ENCODE data around the gene PRX. TPM values are rescaled to one million over a fixed set of nuclear protein-coding genes. Genes with fewer than 3 reads are reported as not detected.
"Not testable (repeated sequence)": the region's sequence is repeated elsewhere in the genome, so short reads cannot be mapped to it uniquely, and the experiment has no call there.

Gene PRX
- total RNA-seq, 4 donors from 2014 or later = 1.5 to 5.0 (median 2.6) TPM

- in situ Hi-C loops (cut with MboI; ENCODE audit: low pct_ligation_motif_present in 1 of 4, low pct_unique_long_range_greater_than_20kb in 1 of 4, low sequenced_read_pairs in 3 of 4) = no loop called here
- DNase-seq = no peak
- Histone ChIP-seq H3K27me3 (no peaks in the 10 kb centered on the region), H3K4me1 (peaks cover 0 to under 1% (median 0%) of the 10 kb centered on the region in 4 donors), H3K27ac (no peak overlapping the region), H3K4me3 (no peak overlapping the region), H3K9me3 (no peaks in the 10 kb centered on the region), H3K36me3 (peaks cover 0 to 16% (median 3%) of the 10 kb centered on the region in 4 donors)
- TF ChIP-seq POLR2A (IDR thresholded peaks at IDR 0.05) = no peak
- no peak for TF ChIP-seq CTCF (IDR thresholded peaks at IDR 0.05)
- TF ChIP-seq POLR2AphosphoS5 (IDR thresholded peaks at IDR 0.05) = no peak
- no peak for TF ChIP-seq EP300 (IDR thresholded peaks at IDR 0.05; ENCODE audit: low read depth)
- 100% methylated on average over 5 of the region's 5 CpGs; no CpG with 5 or more reads in 1 of the 2 donors for WGBS, 2 donors (ENCODE audit: low coverage in 1 of 2)
- intact Hi-C loops (cut with DNase I; ENCODE audit: low total_unique reads) = no loop called here
Observed at GRCh38 chr19:40371802-40372122, 41.4 kb downstream of the PRX start.

GRCh38 chr19:40370997-40371801 lies 42.0 kb downstream of the PRX start:
- Histone ChIP-seq H3K9me3 (no peaks in the 10 kb centered on the region), H3K36me3 (peaks cover 0 to 16% (median 3%) of the 10 kb centered on the region in 4 donors), H3K4me3 (no peak overlapping the region), H3K4me1 (peaks cover 0 to 6% (median 0%) of the 10 kb centered on the region in 4 donors), H3K27me3 (no peaks in the 10 kb centered on the region), H3K27ac (no peak overlapping the region)
- 70 to 92% methylated on average over 2 to 7 of the region's 7 CpGs for WGBS, 2 donors (ENCODE audit: low coverage in 1 of 2)
- no peak for TF ChIP-seq POLR2A (IDR thresholded peaks at IDR 0.05)
- TF ChIP-seq EP300 (IDR thresholded peaks at IDR 0.05; ENCODE audit: low read depth) = no peak
- TF ChIP-seq CTCF (IDR thresholded peaks at IDR 0.05) = no peak
- no peak for TF ChIP-seq POLR2AphosphoS5 (IDR thresholded peaks at IDR 0.05)
- DNase-seq = no peak
- in situ Hi-C loops (cut with MboI; ENCODE audit: low pct_ligation_motif_present in 1 of 4, low pct_unique_long_range_greater_than_20kb in 1 of 4, low sequenced_read_pairs in 3 of 4) = no loop called here
- intact Hi-C loops (cut with DNase I; ENCODE audit: low total_unique reads) = no loop called here

GRCh38 chr19:40370253-40370652 lies 42.9 kb downstream of the PRX start:
- in situ Hi-C loops (cut with MboI; ENCODE audit: low pct_ligation_motif_present in 1 of 4, low pct_unique_long_range_greater_than_20kb in 1 of 4, low sequenced_read_pairs in 3 of 4); H3K27ac ChIP-seq; DNase-seq; H3K9me3 ChIP-seq; H3K27me3 ChIP-seq; intact Hi-C loops (cut with DNase I; ENCODE audit: low total_unique reads); H3K4me3 ChIP-seq: not testable (repeated sequence)
- peaks cover 0 to 16% (median 3%) of the 10 kb centered on the region in 4 donors for H3K36me3 ChIP-seq
- WGBS, 2 donors (ENCODE audit: low coverage in 1 of 2) = 93 to 100% methylated on average over 1 to 3 of the region's 3 CpGs
- peaks cover 0 to 13% (median 0%) of the 10 kb centered on the region in 4 donors for H3K4me1 ChIP-seq

GRCh38 chr19:40369797-40370196 lies 43.4 kb downstream of the PRX start:
- peaks cover 0 to 16% (median 3%) of the 10 kb centered on the region in 4 donors for H3K36me3 ChIP-seq
- intact Hi-C loops (cut with DNase I; ENCODE audit: low total_unique reads) = no loop called here

More at GRCh38 chr19:40369797-40370196, 43.4 kb downstream of the PRX start:
- H3K27me3 ChIP-seq = no peaks in the 10 kb centered on the region
- H3K9me3 ChIP-seq = no peaks in the 10 kb centered on the region
- 98% methylated on average over 12 of the region's 12 CpGs; no CpG with 5 or more reads in 1 of the 2 donors for WGBS, 2 donors (ENCODE audit: low coverage in 1 of 2)
- in situ Hi-C loops (cut with MboI; ENCODE audit: low pct_ligation_motif_present in 1 of 4, low pct_unique_long_range_greater_than_20kb in 1 of 4, low sequenced_read_pairs in 3 of 4) = no loop called here
- peaks cover 0 to 18% (median 0%) of the 10 kb centered on the region in 4 donors for H3K4me1 ChIP-seq
- no peak for DNase-seq
- H3K27ac ChIP-seq = no peak overlapping the region
- TF ChIP-seq CTCF (IDR thresholded peaks at IDR 0.05) = no peak
- no peak for TF ChIP-seq POLR2A (IDR thresholded peaks at IDR 0.05)
- TF ChIP-seq POLR2AphosphoS5 (IDR thresholded peaks at IDR 0.05) = no peak
- TF ChIP-seq EP300 (IDR thresholded peaks at IDR 0.05; ENCODE audit: low read depth) = no peak
- H3K4me3 ChIP-seq = no peak overlapping the region

All from transverse colon (tissue), 4 donors.